Activated CD4-positive, alpha-beta T cell treated with anti-CD3 and anti-CD28 coated beads, Interleukin-2, amount 10 ng/mL, durations not matched to agents 7 days and 5 days (primary cell): ENCODE results near the gene CORO7. TPM values are rescaled to one million over a fixed set of nuclear protein-coding genes. Genes with fewer than 3 reads are reported as not detected.

Experiments used
- CTCF ChIA-PET: fragments of 350-600 bp; sonication (Branson Sonifier 250); formaldehyde crosslinking; loops from one replicate; lab custom pipeline; 2021; ENCODE audit warnings: antibody characterized with exemption; lab: Charles Lee
- POLR2A ChIA-PET: fragments of 350-600 bp; sonication (Branson Sonifier 250); formaldehyde crosslinking; loops from one replicate; lab custom pipeline; 2021; ENCODE audit warnings: antibody characterized with exemption; lab: Charles Lee
- DNase-seq: peaks from one replicate; pipeline ENCODE4 v3.0.0-alpha.2; 2020
- H3K27ac Mint-ChIP-seq: one replicate; pipeline ENCODE4 v1.8.0; 2021; ENCODE audit warnings: mild to moderate bottlenecking, moderate library complexity, mixed read lengths
- H3K27me3 Mint-ChIP-seq: one replicate; pipeline ENCODE4 v1.8.0; 2021; ENCODE audit warnings: mixed read lengths
- H3K36me3 Mint-ChIP-seq: one replicate; pipeline ENCODE4 v1.8.0; 2021; ENCODE audit warnings: low read depth, mixed read lengths
- H3K4me1 Mint-ChIP-seq: one replicate; pipeline ENCODE4 v1.8.0; 2021; ENCODE audit warnings: mixed read lengths
- H3K4me3 Mint-ChIP-seq: one replicate; pipeline ENCODE4 v1.8.0; 2021; ENCODE audit warnings: mild to moderate bottlenecking, moderate library complexity, mixed read lengths
- H3K9me3 Mint-ChIP-seq: one replicate; pipeline ENCODE4 v1.8.0; 2021; ENCODE audit warnings: mixed read lengths
- total RNA-seq, 2 experiments: library from RNA; stranded (reverse); gene quantifications; one replicate each; pipeline ENCODE4 v1.2.3, GENCODE V29; 2021

CORO7 gene
- total RNA-seq, 2 experiments from 2014 or later: 196 to 211 TPM

GRCh38 chr16:4319454-4320421 is 96.7 kb downstream of the CORO7 start:
- peaks cover 15% of the 10 kb centered on the region for H3K4me1 Mint-ChIP-seq
- H3K27me3 Mint-ChIP-seq: peaks cover 4% of the 10 kb centered on the region
- no peaks in the 10 kb centered on the region for H3K36me3 Mint-ChIP-seq
- H3K27ac Mint-ChIP-seq: no peak overlapping the region
- no peaks in the 10 kb centered on the region for H3K9me3 Mint-ChIP-seq
- no peak overlapping the region for H3K4me3 Mint-ChIP-seq
- POLR2A ChIA-PET: no interaction called here
- CTCF ChIA-PET: interaction anchor here (1.5 to 4.1 kb wide), 2 partner anchors 11 to 66 kb away, joined by 6 to 16 read pairs; no protein-coding TSS in a partner anchor
- DNase-seq: peak; percentile 72

GRCh38 chr16:4318967-4319366 is 97.4 kb downstream of the CORO7 start:
- DNase-seq: no peak
- Mint-ChIP-seq H3K36me3 (peaks cover 2% of the 10 kb centered on the region), H3K4me3 (no peak overlapping the region), H3K9me3 (no peaks in the 10 kb centered on the region), H3K27me3 (peaks cover 12% of the 10 kb centered on the region), H3K27ac (no peak overlapping the region), H3K4me1 (peaks cover 23% of the 10 kb centered on the region)
- CTCF ChIA-PET: interaction anchor here (1.5 to 4.1 kb wide), 2 partner anchors 10 to 65 kb away, joined by 6 to 16 read pairs; no protein-coding TSS in a partner anchor
- POLR2A ChIA-PET: no interaction called here

GRCh38 chr16:4318451-4318910 is 97.9 kb downstream of the CORO7 start:
- Mint-ChIP-seq H3K9me3 (no peaks in the 10 kb centered on the region), H3K4me1 (peaks cover 23% of the 10 kb centered on the region), H3K27me3 (peaks cover 15% of the 10 kb centered on the region), H3K36me3 (peaks cover 2% of the 10 kb centered on the region), H3K27ac (no peak overlapping the region), H3K4me3 (no peak overlapping the region)
- POLR2A ChIA-PET: no interaction called here
- no peak for DNase-seq
- CTCF ChIA-PET: interaction anchor here (0.6 to 4.1 kb wide), 6 partner anchors 10 to 199 kb away, joined by 3 to 16 read pairs (median 4); no protein-coding TSS in a partner anchor

GRCh38 chr16:4317532-4318450 is 98.6 kb downstream of the CORO7 start:
- DNase-seq: no peak
- ChIA-PET POLR2A (no interaction called here), CTCF (interaction anchor here (0.6 to 4.1 kb wide), 8 partner anchors 9 to 231 kb away, joined by 3 to 16 read pairs (median 3); no protein-coding TSS in a partner anchor)
- Mint-ChIP-seq H3K27me3 (peaks cover 15% of the 10 kb centered on the region), H3K9me3 (no peaks in the 10 kb centered on the region), H3K4me1 (peaks cover 23% of the 10 kb centered on the region), H3K36me3 (peaks cover 2% of the 10 kb centered on the region), H3K27ac (no peak overlapping the region), H3K4me3 (no peak overlapping the region)

- DNase-seq: no peak
- Mint-ChIP-seq H3K27me3 (peaks cover 17% of the 10 kb centered on the region), H3K4me1 (peaks cover 23% of the 10 kb centered on the region), H3K36me3 (peaks cover 2% of the 10 kb centered on the region), H3K4me3 (peak overlapping the region; percentile 41), H3K27ac (no peak overlapping the region), H3K9me3 (no peaks in the 10 kb centered on the region)
- POLR2A ChIA-PET: no interaction called here
- CTCF ChIA-PET: interaction anchor here (0.8 to 4.1 kb wide), 6 partner anchors 8 to 232 kb away, joined by 3 to 16 read pairs (median 3); no protein-coding TSS in a partner anchor
Measured at GRCh38 chr16:4316864-4317531, 99.4 kb downstream of the CORO7 start.

GRCh38 chr16:4316108-4316863 is 100.1 kb downstream of the CORO7 start:
- Mint-ChIP-seq H3K4me3 (peak overlapping the region; percentile 41), H3K27ac (no peak overlapping the region), H3K4me1 (peaks cover 23% of the 10 kb centered on the region), H3K27me3 (peaks cover 17% of the 10 kb centered on the region), H3K9me3 (no peaks in the 10 kb centered on the region), H3K36me3 (peaks cover 2% of the 10 kb centered on the region)
- CTCF ChIA-PET: interaction anchor here (0.6 to 0.8 kb wide), 2 partner anchors 8 to 12 kb away, joined by 3 read pairs; no protein-coding TSS in a partner anchor
- no peak for DNase-seq
- POLR2A ChIA-PET: no interaction called here

- Mint-ChIP-seq H3K36me3 (peaks cover 2% of the 10 kb centered on the region), H3K9me3 (no peaks in the 10 kb centered on the region), H3K4me1 (peaks cover 23% of the 10 kb centered on the region), H3K27me3 (peaks cover 18% of the 10 kb centered on the region), H3K27ac (peak within 1 kb of the TSS; percentile 64), H3K4me3 (peak within 1 kb of the TSS; percentile 69)
- ChIA-PET CTCF (interaction anchor here (0.6 to 1.6 kb wide), 2 partner anchors 13 to 26 kb away, joined by 3 to 4 read pairs; no protein-coding TSS in a partner anchor), POLR2A (no interaction called here)
- DNase-seq: no peak
Measured at GRCh38 chr16:4315186-4316107, 100.9 kb downstream of the CORO7 start, which contains the start of gene GLIS2. TSS of gene GLIS2 (plus strand) at chr16:4316067. CDS start at chr16:4332281, 16,214 bp downstream.

GRCh38 chr16:4314532-4315185 is 101.7 kb downstream of the CORO7 start:
- CTCF ChIA-PET: interaction anchor here (1.6 kb wide), 1 partner anchor 26 kb away, joined by 4 read pairs; no protein-coding TSS in a partner anchor
- POLR2A ChIA-PET: no interaction called here
- peak overlapping the region; percentile 78 for H3K27ac Mint-ChIP-seq

GRCh38 chr16:4313563-4314531 is 102.5 kb downstream of the CORO7 start:
- CTCF ChIA-PET: interaction anchor here (0.7 to 1.6 kb wide), 2 partner anchors 14 to 27 kb away, joined by 3 to 4 read pairs; no protein-coding TSS in a partner anchor
- peaks cover 18% of the 10 kb centered on the region for H3K27me3 Mint-ChIP-seq
- H3K27ac Mint-ChIP-seq: peak overlapping the region; percentile 58
- H3K4me1 Mint-ChIP-seq: peaks cover 18% of the 10 kb centered on the region
- H3K9me3 Mint-ChIP-seq: no peaks in the 10 kb centered on the region
- no peak overlapping the region for H3K4me3 Mint-ChIP-seq
- POLR2A ChIA-PET: no interaction called here
- DNase-seq: no peak
- peaks cover 2% of the 10 kb centered on the region for H3K36me3 Mint-ChIP-seq

More at GRCh38 chr16:4314532-4315185, 101.7 kb downstream of the CORO7 start:
- DNase-seq: no peak
- peaks cover 18% of the 10 kb centered on the region for H3K27me3 Mint-ChIP-seq
- H3K9me3 Mint-ChIP-seq: no peaks in the 10 kb centered on the region
- peaks cover 2% of the 10 kb centered on the region for H3K36me3 Mint-ChIP-seq
- peak overlapping the region; percentile 69 for H3K4me3 Mint-ChIP-seq
- H3K4me1 Mint-ChIP-seq: peaks cover 20% of the 10 kb centered on the region
